ENCODE data around the gene OR1C1. TPM values are rescaled to one million over a fixed set of nuclear protein-coding genes. Genes with fewer than 3 reads are reported as not detected.

Gene OR1C1
- total and polyA plus RNA-seq, 2 donors (not counting 1 experiment from before 2014, with no cell fraction given) = not detected

Other genes with a start within 250 kb of the OR1C1 start
- gene OR2C3, start 224.1 kb downstream of the OR1C1 start, total RNA-seq = not detected in 2 replicates
- not detected in 2 replicates for gene OR2C3, start 224.1 kb downstream of the OR1C1 start, polyA plus RNA-seq
- gene GCSAML, start 211.4 kb downstream of the OR1C1 start, total RNA-seq = not detected in 2 replicates
- 0.04 TPM in 1 of 2 replicates, not detected in the other for gene GCSAML, start 211.4 kb downstream of the OR1C1 start, polyA plus RNA-seq
- gene OR2G2, start 172.2 kb downstream of the OR1C1 start, total RNA-seq = not detected in 2 replicates
- not detected in 2 replicates for gene OR2G2, start 172.2 kb downstream of the OR1C1 start, polyA plus RNA-seq
- not detected in 2 replicates for gene OR2G3, start 155.0 kb downstream of the OR1C1 start, total RNA-seq
- not detected in 2 replicates for gene OR2G3, start 155.0 kb downstream of the OR1C1 start, polyA plus RNA-seq
- gene OR13G1, start 80.8 kb downstream of the OR1C1 start, total RNA-seq = not detected in 2 replicates
- not detected in 2 replicates for gene OR13G1, start 80.8 kb downstream of the OR1C1 start, polyA plus RNA-seq
- not detected in 2 replicates for gene OR6F1, start 43.9 kb downstream of the OR1C1 start, total RNA-seq
- gene OR6F1, start 43.9 kb downstream of the OR1C1 start, polyA plus RNA-seq = not detected in 2 replicates
- not detected in 2 replicates for gene OR14K1, start 21.9 kb downstream of the OR1C1 start, total RNA-seq
- gene OR14K1, start 21.9 kb downstream of the OR1C1 start, polyA plus RNA-seq = not detected in 2 replicates
- not detected in 2 replicates for gene OR14A2, start 12.4 kb downstream of the OR1C1 start, total RNA-seq
- not detected in 2 replicates for gene OR14A2, start 12.4 kb downstream of the OR1C1 start, polyA plus RNA-seq
- gene OR14A16, start 63.6 kb upstream of the OR1C1 start, total RNA-seq = not detected in 2 replicates
- gene OR14A16, start 63.6 kb upstream of the OR1C1 start, polyA plus RNA-seq = not detected in 2 replicates
- gene OR11L1, start 81.3 kb upstream of the OR1C1 start, total RNA-seq = not detected in 2 replicates
- not detected in 2 replicates for gene OR11L1, start 81.3 kb upstream of the OR1C1 start, polyA plus RNA-seq
- 0.68 and 0.84 TPM in 2 replicates for gene TRIM58, start 96.6 kb upstream of the OR1C1 start, total RNA-seq
- gene TRIM58, start 96.6 kb upstream of the OR1C1 start, polyA plus RNA-seq = 1.5 and 1.6 TPM in 2 replicates
- gene OR2W3, start 135.0 kb upstream of the OR1C1 start, total RNA-seq = 0.34 TPM in 1 of 2 replicates, not detected in the other
- 1.5 and 2.5 TPM in 2 replicates for gene OR2W3, start 135.0 kb upstream of the OR1C1 start, polyA plus RNA-seq
- not detected in 2 replicates for gene OR2T8, start 159.7 kb upstream of the OR1C1 start, total RNA-seq
- gene OR2T8, start 159.7 kb upstream of the OR1C1 start, polyA plus RNA-seq = 0.67 TPM in 1 of 2 replicates, not detected in the other
- not detected in 2 replicates for gene OR2AJ1, start 164.3 kb upstream of the OR1C1 start, total RNA-seq
- not detected in 2 replicates for gene OR2AJ1, start 164.3 kb upstream of the OR1C1 start, polyA plus RNA-seq
- gene OR2L8, start 188.3 kb upstream of the OR1C1 start, total RNA-seq = 0.44 and 0.94 TPM in 2 replicates
- 0.20 TPM in 1 of 2 replicates, not detected in the other for gene OR2L8, start 188.3 kb upstream of the OR1C1 start, polyA plus RNA-seq
- 0.39 and 0.61 TPM in 2 replicates for gene OR2AK2, start 204.7 kb upstream of the OR1C1 start, total RNA-seq
- gene OR2AK2, start 204.7 kb upstream of the OR1C1 start, polyA plus RNA-seq = 0.27 and 0.60 TPM in 2 replicates